GM19463 (cell line): ENCODE data around the gene KRTAP10-11.
"Not testable (repeated sequence)": the region's sequence is repeated elsewhere in the genome, so short reads cannot be mapped to it uniquely, and the experiment has no call there.

Experiments used
- ATAC-seq: cut with Tn5 transposase; IDR thresholded peaks from one replicate; pipeline ENCODE4 v1.9.1; 2021; ENCODE audit warnings: mild to moderate bottlenecking, moderate library complexity; ENCODE audit not compliant: unreplicated experiment

The KRTAP10-11 gene, protein sequence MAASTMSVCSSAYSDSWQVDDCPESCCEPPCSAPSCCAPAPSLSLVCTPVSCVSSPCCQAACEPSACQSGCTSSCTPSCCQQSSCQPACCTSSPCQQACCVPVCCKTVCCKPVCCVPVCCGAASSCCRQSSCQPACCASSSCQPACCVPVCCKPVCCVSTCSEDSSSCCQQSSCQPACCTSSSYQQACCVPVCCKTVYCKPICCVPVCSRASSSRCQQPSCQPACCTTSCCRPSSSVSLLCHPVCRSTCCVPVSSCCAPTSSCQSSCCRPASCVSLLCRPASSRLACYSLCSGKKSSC

DNA sequence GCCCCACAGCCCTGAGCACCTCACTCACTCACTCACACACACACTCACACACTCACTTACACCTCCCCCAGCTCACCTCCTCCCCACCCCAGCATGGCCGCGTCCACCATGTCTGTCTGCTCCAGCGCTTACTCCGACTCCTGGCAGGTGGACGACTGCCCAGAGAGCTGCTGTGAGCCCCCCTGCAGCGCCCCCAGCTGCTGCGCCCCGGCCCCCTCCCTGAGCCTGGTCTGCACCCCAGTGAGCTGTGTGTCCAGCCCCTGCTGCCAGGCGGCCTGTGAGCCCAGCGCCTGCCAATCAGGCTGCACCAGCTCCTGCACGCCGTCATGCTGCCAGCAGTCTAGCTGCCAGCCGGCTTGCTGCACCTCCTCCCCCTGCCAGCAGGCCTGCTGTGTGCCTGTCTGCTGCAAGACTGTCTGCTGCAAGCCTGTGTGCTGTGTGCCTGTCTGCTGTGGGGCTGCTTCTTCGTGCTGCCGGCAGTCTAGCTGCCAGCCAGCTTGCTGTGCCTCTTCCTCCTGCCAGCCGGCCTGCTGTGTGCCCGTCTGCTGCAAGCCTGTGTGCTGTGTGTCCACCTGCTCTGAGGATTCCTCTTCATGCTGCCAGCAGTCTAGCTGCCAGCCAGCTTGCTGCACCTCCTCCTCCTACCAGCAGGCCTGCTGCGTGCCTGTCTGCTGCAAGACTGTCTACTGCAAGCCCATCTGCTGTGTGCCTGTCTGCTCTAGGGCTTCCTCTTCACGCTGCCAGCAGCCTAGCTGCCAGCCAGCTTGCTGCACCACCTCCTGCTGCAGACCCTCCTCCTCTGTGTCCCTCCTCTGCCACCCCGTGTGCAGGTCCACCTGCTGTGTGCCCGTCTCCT is at the start of gene KRTAP10-11:
KRTAP10-11 (plus strand) TSS at position 49 of the 856 bp plus-strand sequence; CDS start at position 94, 45 bp downstream.
- not testable (repeated sequence) for ATAC-seq

DNA sequence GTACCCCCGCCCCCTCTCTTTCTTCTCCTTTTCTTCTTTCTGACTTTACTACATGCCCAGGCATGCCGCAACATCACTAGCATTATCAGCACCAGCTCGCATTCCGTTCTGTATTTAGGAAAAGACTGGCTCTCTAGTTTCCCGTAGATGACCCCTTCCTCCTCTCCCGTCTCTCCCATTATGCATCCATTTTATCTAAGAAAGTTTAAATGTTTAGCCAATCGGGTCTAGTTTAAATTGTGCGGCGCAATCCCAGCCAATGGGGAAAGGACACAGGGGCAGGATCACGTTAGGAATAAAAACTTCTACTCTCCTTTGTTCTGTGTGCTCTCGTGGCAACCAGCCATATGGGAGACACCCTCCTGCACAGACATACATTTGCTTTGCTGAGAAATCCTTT is 48.2 kb upstream of the KRTAP10-11 start:
- ATAC-seq, result no peak

DNA sequence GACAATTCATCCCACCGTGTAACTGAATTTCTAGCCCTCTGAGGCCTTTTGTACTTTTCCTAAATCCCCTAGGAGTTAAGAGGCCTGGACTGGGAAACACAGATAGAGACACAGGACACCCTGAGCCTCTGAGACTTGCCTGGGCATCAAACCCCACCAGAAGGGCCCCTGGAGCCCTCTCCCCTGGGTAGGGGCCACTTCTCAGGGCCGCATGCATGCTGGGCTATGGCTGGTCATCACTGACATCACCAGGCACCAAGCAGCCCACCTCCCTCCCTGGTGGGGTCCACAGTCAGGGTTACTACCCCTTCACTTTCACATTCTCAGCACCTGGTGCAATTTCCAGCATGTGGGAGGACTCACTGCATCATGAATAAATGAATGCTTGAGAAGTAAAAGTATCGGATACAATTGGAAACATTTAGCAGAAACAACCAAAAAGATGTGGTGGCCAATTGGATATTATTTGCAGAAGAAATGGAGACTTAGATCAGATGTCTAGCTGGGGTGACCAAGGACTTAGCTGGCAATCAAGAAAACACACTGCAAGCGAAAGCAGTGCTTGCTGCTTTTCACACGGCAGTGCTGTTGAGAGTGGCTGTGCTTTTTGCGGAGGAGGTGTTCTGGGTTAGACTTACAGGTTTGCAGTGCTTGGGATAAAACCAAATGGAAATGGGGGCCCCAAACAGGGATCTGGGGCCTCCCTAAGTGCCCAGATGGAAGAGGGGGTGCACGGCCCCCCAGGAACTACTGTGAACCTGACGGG is 46.8 kb upstream of the KRTAP10-11 start:
- ATAC-seq, result no peak

DNA sequence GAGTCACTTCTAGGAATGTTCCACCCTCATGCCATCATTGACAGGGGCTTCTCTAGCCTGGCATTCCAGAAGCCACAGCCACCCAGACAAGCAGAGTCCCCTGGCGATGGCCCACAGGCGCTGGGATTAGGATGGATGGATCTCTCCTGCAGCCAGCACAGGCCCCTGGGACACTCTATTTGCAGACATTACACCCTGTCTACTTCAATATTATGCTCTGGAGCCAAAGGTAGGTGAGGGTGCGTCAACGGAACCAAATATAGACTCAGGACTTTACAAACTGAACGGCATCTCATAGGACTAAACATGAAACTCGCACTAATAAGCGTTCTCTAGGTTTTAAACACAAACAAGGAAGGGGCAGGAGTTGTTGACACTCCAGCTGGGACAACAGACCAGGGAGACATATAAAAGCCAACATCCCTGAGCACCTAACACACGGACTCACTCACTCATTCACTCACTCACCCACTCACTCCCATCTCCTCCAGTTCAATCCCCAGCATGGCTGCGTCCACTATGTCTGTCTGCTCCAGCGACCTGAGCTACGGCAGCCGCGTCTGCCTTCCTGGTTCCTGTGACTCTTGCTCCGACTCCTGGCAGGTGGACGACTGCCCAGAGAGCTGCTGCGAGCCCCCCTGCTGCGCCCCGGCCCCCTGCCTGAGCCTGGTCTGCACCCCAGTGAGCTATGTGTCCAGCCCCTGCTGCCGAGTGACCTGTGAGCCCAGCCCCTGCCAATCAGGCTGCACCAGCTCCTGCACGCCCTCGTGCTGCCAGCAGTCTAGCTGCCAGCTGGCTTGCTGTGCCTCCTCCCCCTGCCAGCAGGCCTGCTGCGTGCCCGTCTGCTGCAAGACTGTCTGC is 45.9 kb upstream of the KRTAP10-11 start, which contains the start of gene KRTAP10-7:
KRTAP10-7 (plus strand) TSS at position 480 of the 861 bp plus-strand sequence; CDS start at position 505, 25 bp downstream.
- not testable (repeated sequence) for ATAC-seq

DNA sequence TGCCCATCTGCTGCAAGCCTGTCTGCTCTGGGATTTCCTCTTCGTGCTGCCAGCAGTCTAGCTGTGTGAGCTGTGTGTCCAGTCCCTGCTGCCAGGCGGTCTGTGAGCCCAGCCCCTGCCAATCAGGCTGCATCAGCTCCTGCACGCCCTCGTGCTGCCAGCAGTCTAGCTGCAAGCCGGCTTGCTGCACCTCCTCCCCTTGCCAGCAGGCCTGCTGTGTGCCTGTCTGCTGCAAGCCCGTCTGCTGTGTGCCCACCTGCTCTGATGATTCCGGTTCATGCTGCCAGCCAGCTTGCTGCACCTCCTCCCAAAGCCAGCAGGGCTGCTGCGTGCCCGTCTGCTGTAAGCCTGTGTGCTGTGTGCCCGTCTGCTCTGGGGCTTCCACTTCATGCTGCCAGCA is 45.1 kb upstream of the KRTAP10-11 start:
- not testable (repeated sequence) for ATAC-seq

DNA sequence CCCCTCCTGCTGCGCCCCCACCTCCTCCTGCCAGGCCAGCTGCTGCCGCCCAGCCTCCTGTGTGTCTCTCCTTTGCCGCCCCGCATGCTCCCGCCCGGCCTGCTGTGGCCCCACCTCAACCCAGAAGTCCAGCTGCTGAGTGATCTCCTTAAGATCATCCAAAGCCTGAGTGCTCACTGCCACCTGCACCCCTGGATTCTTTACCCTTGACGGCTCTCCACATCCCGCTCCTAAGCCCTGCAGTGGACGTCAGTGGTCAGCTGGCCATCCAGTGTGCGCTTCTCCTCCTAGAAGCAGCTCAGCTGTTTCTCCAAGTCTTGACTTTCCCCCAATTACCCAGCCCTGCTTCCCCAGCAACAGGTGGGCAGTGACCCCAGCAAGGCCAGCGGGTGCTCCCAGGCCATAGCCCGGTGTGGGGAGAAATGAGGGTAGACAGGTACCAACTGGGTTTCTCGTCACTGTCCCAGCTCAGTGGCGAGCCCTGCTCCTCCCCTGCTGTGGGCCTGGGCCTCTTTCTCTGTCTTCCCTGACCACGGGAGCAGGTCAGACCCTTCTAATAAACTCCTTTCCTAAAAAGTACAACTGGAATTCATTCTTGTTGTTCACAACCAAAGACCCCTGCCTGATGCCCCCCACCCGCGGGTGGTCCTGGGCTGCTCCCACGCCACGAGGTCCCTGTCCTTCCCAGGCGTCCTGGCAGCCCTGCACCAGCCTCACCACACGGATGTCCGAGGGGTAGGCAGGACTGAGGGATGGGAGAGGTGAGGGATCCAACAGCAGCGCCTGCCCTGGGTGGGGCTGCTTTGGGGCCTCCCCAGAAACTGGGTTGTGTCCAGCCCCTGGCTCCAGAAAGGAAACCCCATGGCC is 44.4 kb upstream of the KRTAP10-11 start:
- ATAC-seq, result no peak

DNA sequence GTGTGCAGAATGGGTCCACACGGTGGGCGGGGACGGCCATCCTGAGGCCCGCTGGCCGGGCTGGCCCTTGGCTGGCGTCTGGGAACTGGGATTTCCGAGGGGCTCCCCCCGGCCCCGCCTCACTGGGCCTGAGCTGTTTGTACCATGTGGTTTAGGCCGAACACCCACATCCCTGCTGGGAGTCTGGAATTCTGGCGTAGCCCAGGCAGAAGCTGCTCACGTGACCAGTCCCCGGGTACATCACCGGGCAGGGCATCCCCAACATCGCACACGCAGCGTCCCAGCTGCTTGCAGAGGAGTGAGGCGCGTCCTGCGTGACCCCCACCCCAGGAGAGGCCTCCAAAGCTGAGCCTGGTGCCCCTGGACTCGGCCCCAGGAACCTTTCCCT is 43.8 kb upstream of the KRTAP10-11 start:
- no peak for ATAC-seq

DNA sequence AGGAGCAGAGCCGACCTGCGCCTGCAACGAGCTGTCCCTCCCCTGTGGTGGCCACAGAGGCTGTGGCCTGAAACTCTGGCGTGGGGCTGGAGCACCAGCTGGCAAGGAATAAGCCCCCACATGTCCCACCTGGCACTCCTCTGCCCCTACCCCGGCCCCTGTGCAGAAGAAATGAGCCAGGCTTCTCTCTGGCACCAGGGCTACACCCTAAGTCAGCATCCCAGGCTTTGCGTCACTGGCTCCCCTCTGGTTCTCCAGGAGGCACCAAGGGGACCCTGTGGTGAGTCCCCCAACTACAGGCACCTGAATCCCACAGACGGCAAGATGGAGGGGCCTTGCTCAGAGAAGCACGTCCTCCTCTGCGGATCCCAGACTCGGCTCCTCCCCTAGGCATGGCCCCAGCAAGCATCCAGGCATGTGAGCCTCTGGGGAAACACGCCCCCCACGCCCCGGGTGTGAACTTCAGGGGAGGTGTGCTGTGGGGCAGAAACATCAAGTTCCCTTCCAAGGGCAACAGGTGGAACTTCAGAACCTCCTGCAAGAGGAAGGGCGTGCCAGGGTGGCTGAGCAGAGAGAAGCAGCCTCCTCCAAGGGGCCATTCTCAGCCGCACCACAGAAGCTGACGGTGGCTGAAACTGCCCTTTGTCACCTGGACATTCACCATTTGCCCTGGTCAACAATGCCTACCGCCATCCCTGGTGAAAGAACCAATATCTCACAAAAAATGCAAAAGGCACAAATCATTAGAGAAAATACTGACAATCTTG is 42.9 kb upstream of the KRTAP10-11 start:
- ATAC-seq, result no peak

DNA sequence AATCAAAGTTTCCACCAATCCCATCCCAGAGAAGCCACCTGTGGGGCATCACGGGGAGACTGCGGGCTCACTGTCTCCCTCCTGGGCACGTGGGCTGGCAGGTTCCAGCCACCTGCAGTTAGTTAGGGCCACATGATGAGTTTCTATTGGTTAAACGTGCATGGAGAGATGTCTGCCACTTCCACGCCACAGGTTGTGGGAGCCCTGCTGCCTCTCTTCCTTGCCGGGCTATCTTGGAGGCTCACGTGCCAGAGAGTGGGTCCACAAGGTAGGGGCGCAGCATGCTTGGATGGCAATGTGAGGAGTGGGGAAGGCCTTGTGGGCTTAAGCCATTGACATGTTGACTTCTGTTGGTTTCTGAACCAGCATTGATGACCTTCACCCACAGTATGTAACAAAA is 42.3 kb upstream of the KRTAP10-11 start:
- ATAC-seq, result no peak

DNA sequence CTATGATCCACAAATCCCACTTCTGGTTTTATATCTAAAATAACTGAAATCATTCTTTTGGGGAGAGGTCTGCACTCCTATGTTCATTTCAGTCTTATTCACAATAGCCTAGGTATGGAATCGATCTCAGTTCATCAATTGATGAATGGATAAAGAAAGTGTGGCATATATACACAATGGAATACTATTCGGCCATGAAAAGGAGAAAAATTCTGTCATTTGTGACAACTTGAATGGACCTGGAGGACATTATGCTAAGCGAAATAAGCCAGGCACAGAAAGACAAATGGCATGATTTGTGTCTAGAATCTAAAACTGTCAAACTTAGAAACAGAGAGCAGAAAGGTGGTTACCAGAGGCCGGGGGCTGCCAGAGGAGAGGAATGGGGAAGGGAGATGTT is 39.7 kb upstream of the KRTAP10-11 start:
- ATAC-seq, result no peak

DNA sequence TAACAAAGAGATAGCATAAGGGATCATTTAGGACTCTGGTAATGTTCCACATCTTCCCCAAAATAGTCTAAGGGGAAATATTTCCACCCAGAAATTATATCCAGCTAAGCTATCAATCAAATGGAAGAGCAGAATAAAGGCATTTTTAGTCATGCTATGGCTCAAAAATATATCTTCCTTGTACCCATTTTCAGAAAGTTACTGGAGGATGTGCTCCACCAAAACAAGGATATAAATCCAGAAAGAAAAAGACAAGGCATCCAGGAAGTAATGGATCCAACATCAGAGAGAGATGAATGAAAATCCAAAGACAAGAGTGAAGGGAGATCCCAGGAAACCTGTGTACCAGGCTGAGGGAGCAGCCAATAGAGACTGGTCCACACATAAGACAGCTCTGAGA is 37.0 kb upstream of the KRTAP10-11 start:
- no peak for ATAC-seq

DNA sequence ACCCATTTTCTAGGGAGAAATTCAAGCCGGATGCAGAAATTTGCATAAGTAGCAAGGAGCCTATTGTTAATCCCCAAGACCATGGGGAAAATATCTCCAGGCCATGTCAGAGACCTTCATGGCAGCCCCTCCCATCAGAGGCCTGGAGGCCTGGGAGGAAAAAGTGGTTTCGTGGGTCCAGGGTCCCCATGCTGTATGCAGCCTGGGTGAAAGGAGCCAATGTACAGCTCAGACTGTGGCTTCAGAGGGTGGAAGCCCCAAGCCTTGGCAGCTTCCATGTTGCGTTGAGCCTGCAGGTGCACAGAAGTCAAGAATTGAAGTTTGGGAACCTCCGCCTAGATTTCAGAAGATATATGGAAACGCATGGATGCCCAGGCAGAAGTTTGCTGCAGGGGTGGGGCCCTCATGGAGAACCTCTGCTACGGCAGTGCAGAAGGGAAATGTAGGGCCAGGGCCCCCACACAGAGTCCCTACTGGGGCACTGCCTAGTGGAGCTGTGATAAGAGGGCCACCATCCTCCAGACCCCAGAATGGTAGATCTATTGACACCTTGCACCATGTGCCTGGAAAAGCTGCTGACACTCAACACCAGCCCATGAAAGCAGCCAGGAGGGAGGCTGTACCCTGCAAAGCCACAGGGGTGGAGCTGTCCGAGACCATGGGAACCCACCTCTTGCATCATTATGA is 35.9 kb upstream of the KRTAP10-11 start:
- ATAC-seq, result not testable (repeated sequence)

DNA sequence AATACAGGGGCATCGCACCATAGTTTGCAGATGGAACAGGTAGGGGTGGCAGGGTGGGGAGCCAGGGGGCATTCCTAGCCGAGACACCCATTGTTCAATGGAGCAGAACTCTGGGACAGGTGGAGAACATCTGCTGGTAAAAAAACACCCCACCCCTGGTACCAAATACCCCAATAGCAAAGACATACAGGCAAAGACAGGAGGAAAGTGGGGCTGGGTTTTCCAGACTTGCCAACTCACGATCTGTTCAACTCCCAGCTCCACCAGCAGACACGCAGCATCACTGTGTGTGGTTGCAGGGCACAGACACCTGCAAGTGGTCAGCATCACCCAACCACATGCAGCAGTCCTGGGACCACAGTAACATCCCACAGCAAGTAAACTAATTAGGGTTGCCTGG is 34.7 kb upstream of the KRTAP10-11 start:
- no peak for ATAC-seq

DNA sequence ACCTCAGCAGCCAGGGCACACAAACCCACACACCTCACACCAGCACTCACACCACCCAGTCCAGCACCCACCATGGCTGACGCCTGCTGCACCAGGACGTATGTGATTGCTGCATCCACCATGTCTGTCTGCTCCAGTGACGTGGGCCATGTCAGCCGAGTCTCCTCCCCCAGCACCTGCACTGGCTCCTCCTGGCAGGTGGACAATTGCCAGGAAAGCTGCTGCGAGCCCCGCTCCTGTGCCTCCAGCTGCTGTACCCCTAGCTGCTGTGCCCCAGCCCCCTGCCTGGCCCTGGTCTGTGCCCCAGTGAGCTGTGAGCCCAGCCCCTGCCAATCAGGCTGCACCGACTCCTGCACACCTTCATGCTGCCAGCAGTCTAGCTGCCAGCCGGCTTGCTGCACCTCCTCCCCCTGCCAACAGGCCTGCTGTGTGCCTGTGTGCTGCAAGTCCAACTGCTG is 34.2 kb upstream of the KRTAP10-11 start, which contains the start of gene KRTAP10-8:
KRTAP10-8 (plus strand) TSS at position 51 of the 458 bp plus-strand sequence; CDS start at position 73, 22 bp downstream.
- no peak for ATAC-seq

DNA sequence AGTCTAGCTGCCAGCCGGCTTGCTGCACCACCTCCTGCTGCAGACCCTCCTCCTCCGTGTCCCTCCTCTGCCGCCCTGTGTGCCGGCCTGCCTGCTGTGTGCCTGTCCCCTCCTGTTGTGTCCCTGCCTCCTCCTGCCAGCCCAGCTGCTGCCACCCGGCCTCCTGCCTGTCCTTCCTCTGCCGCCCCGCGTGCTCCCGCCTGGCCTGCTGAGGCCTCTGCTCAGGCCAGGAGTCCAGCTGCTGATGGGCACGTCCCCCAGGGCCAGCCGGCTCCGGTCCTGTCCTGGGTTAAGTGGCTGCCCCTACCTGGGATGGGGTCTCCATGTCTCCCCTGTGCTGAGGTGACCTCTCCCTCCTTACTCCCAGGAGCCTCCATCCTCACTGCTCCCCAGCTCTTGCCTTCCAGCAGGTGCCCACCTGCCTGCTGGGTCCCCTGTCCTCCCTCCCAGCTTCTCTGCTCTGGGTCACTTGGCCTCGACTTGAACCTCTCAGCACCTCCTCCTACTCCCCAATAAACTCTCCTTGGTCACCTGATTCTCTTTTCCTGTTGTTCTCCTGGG is 33.5 kb upstream of the KRTAP10-11 start:
- ATAC-seq, result no peak

DNA sequence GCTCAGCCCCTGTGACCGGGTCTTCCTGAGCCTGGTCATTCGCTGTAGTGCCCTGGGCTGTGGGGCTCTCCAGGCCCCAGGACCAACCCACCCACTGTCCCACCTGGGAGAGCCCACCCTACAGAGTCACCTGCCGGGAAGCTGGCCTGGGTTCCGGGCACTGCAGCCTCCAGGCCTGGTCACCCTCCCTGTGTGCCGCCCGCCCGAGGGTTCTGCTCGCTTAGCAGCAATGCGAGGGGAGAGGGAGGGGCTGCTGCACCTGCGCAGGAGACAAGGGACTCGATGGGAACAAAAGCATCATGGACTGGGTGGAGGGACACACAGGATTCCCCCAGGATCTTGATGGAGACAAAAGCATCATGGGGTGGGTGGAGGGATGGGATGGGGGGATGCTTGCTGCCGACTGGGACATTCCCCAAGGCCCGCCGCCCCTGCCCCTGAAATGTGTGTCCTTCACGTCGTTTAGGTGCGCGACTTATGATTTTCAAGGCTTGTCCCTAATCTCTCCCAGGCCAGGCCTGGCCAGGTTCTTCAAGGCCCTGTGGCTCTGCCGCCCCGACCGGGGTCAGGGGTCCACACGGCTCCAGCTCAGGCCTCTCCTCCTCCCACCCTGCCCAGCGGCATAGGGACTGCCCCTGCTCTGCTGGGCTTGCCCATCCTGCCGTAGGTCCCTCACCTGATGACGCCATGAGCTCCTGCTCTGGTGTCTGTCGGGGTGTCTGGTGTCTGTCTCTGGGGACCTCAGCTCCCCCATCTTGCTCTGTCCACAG is 32.6 kb upstream of the KRTAP10-11 start:
- ATAC-seq, result no peak

DNA sequence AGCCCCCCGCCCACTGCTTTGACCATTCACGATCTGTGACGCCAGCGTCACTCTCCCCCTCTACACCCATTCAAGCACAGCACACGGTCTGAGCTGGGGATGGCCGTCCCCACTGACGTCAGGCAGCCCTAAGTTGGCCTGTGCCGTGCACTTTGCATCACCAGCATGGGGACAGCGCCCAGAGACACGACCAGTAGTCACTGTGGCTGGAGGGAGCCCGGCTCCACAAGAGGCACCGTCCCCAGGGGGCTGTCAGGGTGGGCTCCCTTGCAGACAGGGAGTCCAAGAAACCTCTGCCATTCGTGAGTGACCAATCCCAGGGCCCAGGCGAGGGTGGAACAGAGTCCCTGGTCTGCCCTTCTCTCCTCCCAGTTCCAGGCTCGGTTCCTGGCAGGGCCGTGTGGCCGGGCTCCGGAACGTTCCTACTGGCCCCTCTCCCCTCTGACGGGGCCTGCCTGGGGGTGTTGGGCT is 32.0 kb upstream of the KRTAP10-11 start:
- no peak for ATAC-seq
